Retinal pigment epithelial cell (primary cell): ENCODE data around the gene PTPRN2.
"Not testable (repeated sequence)": the region's sequence is repeated elsewhere in the genome, so short reads cannot be mapped to it uniquely, and the experiment has no call there.

Source experiments
- DNase-seq: peaks from one replicate; pipeline ENCODE4 v3.0.0-alpha.2; 2010; ENCODE audit warnings: low read depth
- H3K4me3 ChIP-seq: 2 replicates; pipeline ENCODE4 v1.5.1; 2011; ENCODE audit warnings: mild to moderate bottlenecking, low read length, control low read depth, moderate library complexity
- TF ChIP-seq, protein P1 (sequence below): conservative IDR thresholded peaks from 2 replicates; pipeline ENCODE4 v1.5.1; 2011; ENCODE audit warnings: low read depth, low read length, control low read depth, inconsistent platforms

Gene PTPRN2

DNA sequence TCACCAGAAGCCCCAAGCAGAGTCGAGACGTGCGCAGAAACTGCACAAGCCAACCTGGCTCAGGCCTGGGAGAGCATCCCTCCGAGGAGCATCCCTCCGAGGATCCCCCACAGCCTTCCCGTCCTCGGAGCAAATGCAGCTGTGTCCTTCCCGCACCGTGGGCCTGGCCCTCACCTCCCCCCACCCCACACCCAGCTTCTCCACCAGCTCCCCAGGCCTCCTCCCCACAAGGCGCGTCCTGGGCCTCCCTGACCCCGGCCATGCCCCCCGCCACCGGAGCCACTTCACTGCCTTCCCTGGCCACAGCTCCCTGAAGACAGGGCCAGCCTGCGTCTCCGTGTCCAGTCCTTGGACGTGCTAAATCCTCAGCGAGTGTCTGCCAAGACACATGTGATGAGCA lies 60.6 kb downstream of the PTPRN2 start:
- TF ChIP-seq, protein P1, sequence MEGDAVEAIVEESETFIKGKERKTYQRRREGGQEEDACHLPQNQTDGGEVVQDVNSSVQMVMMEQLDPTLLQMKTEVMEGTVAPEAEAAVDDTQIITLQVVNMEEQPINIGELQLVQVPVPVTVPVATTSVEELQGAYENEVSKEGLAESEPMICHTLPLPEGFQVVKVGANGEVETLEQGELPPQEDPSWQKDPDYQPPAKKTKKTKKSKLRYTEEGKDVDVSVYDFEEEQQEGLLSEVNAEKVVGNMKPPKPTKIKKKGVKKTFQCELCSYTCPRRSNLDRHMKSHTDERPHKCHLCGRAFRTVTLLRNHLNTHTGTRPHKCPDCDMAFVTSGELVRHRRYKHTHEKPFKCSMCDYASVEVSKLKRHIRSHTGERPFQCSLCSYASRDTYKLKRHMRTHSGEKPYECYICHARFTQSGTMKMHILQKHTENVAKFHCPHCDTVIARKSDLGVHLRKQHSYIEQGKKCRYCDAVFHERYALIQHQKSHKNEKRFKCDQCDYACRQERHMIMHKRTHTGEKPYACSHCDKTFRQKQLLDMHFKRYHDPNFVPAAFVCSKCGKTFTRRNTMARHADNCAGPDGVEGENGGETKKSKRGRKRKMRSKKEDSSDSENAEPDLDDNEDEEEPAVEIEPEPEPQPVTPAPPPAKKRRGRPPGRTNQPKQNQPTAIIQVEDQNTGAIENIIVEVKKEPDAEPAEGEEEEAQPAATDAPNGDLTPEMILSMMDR, result no peak
- DNase-seq, result no peak
- H3K4me3 ChIP-seq, result no peak overlapping the region

DNA sequence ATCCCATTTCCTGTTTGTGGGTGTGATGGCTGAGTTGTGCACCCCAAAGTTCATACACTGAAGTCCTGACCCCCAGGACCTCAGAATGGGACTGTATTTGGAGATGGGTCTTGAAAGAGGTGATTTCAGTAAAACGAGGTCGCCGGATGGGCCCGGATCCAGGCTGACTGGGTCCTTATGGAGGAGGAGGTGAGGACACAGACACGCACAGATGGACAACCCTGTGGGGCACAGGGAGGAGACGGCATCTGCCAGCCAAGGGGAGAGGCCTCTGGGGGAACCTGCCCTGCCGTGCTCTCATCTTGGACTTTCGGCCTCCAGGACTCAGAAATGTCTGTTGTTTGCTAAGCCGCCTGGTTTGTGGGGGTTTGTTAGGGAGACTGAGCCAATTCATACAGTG lies 61.1 kb downstream of the PTPRN2 start:
- H3K4me3 ChIP-seq, result no peak overlapping the region
- DNase-seq, result no peak
- TF ChIP-seq, protein P1, result no peak

DNA sequence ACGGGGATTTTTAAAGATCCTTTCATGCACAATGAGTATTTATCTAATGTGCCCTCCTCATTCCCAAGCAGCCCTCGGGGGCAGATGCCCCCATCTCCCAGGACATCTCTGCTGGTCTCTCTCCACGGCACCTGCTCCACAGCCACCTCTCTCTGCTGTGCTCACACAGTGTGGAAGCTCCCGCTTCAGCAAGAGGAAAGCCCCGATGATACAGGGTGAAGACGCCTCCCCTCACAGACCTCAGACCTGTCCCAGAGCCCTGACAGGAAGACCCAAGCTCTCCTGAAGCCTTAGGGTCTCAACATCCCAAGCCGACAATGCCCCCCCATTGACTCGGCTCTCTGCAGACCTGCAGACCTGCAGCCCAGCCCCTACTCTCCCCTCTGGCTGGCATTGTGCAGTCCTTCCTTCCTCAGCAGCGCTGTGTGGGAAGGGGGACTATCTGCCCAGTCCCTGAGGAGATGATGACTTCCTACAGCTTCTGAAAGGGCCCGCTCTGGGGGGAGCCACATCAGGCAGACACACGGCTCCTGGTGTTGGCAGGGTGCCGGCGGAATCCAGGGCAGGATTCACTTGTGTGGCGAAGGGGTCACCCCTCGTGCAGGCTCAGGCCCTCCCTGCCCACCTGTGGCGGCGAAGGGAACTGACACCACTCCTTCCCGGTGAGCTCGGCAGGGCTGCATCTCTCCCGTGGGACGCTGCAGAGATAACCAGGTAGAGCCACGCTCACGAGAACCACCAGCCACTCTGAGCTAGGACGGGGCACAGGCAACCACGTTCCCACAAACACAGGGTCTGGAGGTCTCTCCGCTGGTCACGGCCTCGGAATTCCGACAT lies 61.8 kb downstream of the PTPRN2 start:
- no peak for DNase-seq
- TF ChIP-seq, protein P1, result no peak
- H3K4me3 ChIP-seq, result no peak overlapping the region

DNA sequence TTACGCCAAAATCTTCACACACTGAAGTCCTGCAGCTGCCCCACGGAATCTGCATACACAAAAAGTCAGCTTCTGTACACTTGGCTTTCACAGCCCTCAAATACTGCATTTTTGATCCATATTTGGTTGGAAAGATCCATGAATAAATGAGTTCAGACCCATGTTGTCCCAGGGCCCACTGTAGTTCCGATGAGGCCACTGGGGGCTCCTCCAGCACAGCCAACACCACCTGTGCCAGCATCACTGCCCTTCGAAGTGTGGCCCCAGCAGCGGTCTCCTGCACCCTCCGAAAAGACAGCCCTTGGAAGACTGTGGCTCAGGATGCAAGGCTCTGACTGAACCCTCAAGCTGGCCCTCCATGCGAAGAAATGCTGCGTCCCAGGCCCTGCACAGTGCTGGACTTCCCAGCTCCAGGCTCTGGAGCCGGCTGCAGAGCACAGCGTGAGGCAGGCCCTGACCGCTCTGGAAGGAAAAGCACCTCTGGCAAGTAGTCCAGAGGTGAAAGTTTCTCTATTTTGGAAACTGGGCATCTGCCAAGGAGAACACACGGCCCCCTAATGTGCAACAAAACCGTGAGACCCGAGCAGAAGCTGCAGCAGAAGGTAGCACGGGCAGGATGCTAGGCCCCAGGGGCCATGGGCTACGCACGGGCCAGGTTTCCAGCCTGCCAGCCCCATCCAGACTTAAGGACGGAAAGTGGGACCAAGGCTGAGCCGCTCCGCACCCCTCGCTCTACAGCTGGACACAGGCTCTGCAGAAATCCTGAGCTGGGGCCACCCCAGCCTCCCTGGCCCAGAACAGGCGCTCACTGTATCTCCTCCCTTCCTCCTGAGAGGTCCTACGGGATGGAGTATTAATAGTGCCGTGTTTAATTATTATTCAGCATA lies 62.6 kb downstream of the PTPRN2 start:
- TF ChIP-seq, protein P1, result no peak
- DNase-seq, result no peak
- no peak overlapping the region for H3K4me3 ChIP-seq

DNA sequence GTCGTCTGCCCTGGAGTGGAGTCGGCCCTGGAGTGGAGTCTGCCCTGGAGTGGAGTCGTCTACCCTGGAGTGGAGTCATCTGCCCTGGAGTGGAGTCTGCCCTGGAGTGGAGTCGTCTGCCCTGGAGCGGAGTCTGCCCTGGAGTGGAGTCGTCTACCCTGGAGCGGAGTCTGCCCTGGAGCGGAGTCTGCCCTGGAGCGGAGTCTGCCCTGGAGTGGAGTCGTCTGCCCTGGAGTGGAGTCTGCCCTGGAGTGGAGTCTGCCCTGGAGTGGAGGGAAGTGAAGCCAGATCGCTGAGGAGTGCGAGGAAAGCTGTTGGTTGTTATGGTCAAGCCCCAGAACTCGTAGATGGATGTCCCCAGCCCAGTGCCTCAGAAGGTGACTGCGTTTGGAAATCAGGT lies 63.3 kb downstream of the PTPRN2 start:
- DNase-seq, H3K4me3 ChIP-seq: not testable (repeated sequence)

DNA sequence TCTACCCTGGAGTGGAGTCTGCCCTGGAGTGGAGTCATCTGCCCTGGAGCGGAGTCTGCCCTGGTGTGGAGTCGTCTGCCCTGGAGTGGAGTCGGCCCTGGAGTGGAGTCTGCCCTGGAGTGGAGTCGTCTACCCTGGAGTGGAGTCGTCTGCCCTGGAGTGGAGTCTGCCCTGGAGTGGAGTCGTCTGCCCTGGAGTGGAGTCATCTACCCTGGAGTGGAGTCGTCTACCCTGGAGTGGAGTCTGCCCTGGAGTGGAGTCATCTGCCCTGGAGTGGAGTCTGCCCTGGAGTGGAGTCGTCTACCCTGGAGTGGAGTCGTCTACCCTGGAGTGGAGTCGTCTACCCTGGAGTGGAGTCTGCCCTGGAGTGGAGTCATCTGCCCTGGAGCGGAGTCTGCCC lies 63.7 kb downstream of the PTPRN2 start:
- not testable (repeated sequence) for H3K4me3 ChIP-seq, DNase-seq

DNA sequence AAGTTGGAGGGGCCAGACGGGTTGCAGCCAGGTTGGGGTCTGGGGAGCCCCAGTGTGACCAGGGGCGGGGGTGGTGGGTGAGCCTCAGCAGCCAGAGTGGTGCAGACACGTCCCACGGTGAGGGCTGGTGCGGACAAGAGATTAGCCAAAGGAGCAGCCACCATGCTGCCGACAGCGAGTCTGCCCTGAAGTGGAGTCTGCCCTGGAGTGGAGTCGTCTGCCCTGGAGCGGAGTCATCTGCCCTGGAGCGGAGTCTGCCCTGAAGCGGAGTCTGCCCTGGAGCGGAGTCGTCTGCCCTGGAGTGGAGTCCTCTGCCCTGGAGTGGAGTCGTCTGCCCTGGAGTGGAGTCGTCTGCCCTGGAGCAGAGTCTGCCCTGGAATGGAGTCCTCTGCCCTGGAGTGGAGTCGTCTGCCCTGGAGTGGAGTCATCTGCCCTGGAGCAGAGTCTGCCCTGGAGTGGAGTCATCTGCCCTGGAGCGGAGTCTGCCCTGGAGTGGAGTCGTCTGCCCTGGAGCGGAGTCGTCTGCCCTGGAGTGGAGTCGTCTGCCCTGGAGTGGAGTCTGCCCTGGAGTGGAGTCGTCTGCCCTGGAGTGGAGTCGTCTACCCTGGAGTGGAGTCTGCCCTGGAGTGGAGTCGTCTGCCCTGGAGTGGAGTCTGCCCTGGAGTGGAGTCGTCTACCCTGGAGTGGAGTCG lies 64.3 kb downstream of the PTPRN2 start:
- not testable (repeated sequence) for H3K4me3 ChIP-seq, DNase-seq

DNA sequence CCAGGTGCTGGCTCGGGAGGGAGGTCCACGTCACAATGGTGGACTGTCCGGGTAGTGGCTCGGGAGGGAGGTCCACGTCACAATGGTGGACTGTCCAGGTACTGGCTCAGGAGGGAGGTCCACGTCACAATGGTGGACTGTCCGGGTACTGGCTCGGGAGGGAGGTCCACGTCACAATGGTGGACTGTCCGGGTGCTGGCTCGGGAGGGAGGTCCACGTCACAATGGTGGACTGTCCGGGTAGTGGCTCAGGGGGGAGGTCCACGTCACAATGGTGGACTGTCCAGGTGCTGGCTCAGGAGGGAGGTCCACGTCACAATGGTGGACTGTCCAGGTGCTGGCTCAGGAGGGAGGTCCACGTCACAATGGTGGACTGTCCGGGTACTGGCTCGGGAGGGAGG lies 65.8 kb downstream of the PTPRN2 start:
- not testable (repeated sequence) for H3K4me3 ChIP-seq, DNase-seq

DNA sequence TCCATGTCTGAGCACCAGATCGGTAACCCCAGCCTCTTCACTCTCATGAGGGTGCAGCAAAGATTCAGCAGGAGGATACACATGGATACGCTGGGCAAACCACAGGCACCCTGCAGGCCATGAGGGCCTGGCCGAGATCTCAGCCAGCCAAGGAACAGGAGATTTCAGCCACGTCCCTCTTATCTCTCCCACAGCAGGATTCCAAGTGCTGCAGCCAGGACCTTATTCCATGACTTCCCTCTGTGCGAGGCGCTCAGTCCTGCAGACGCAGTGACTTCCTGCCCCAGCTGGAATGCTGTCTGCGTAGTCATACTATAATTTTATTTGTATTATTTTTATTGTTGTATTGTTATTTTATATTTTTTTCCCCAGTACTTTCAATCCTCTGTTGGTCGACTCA lies 66.8 kb downstream of the PTPRN2 start:
- no peak overlapping the region for H3K4me3 ChIP-seq
- no peak for DNase-seq
- TF ChIP-seq, protein P1, result no peak
